ENCODE data around the gene MOB1B.
"Not testable (repeated sequence)": the region's sequence is repeated elsewhere in the genome, so short reads cannot be mapped to it uniquely, and the experiment has no call there.

MOB1B gene

DNA sequence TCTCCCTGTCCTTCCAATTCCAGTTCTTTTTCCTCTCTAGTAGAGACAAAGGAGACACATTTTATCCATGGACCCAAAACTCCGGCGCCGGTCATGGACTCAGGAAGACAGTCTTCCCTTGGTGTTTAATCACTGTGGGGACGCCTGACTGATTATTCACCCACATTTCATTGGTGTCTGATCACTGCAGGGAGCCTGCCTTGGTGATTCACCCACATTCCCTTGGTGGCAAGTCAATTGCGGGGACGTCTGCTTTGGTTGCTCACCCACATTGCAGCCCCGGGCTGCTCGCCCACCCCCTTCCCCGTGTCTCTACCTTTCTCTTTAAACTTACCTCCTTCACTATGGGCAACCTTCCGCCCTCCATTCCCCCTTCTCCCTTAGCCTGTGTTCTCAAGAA is 129.9 kb downstream of the MOB1B start:
- H3K23ac ChIP-seq (ENCODE audit: low read depth, low read length, poor library complexity); H3K4me3 ChIP-seq (ENCODE audit: low read length in 2 of 2); H2AFZ ChIP-seq (ENCODE audit: low read length); H3K4me2 ChIP-seq (ENCODE audit: insufficient read depth, low read length, poor library complexity, severe bottlenecking); H2BK12ac ChIP-seq (ENCODE audit: low read length); H2BK15ac ChIP-seq (ENCODE audit: low read length); DNase-seq (ENCODE audit: low spot score); H2BK120ac ChIP-seq (ENCODE audit: low read depth, low read length); H3K4ac ChIP-seq (ENCODE audit: low read length); H3K9ac ChIP-seq (ENCODE audit: low read depth, low read length, poor library complexity); H3K4me1 ChIP-seq (ENCODE audit: control insufficient read depth in 2 of 2, insufficient read depth in 1 of 2, low read depth in 1 of 2, low read length in 2 of 2); H3K18ac ChIP-seq (ENCODE audit: low read length); H3K9me3 ChIP-seq (replicated peaks in 1 of 2; ENCODE audit: control insufficient read depth in 2 of 2, insufficient read depth in 1 of 2, low read depth in 1 of 2, low read length in 2 of 2); H4K8ac ChIP-seq (ENCODE audit: low read depth, low read length); H2AK5ac ChIP-seq (ENCODE audit: low read depth, low read length); H2BK5ac ChIP-seq (ENCODE audit: low read length); H3K27me3 ChIP-seq (ENCODE audit: control insufficient read depth in 3 of 3, insufficient read depth in 3 of 3, low read depth in 1 of 3, low read length in 3 of 3); H3K27ac ChIP-seq (replicated peaks; ENCODE audit: low read length); H4K91ac ChIP-seq (ENCODE audit: low read depth, low read length, poor library complexity); H3K79me1 ChIP-seq (ENCODE audit: low read depth, low read length); H3K14ac ChIP-seq (ENCODE audit: low read length): not testable (repeated sequence)
- no CpG with 5 or more reads among the region's 10 CpGs for WGBS, 2 donors (ENCODE audit: extremely low coverage in 2 of 2, insufficient read length in 2 of 2, insufficient replicate concordance in 1 of 2)
- peaks cover 2 to 71% of the 10 kb centered on the region in 2 donors for H3K36me3 ChIP-seq (replicated peaks in 1 of 2; ENCODE audit: control insufficient read depth in 2 of 2, insufficient read depth in 2 of 2, low read length in 2 of 2)
